Right lobe of liver (tissue), 4 donors: ENCODE measurements around the gene FLYWCH1.

ENCODE experiments used
- POLR2A ChIP-seq: fragments of 450-650 bp; IDR thresholded peaks from one replicate; pipeline ENCODE4 v1.6.1; 2017; ENCODE audit warnings: antibody characterized with exemption, mild to moderate bottlenecking
- TF ChIP-seq, protein P1 (sequence below), 4 donors: fragments of 200-600 bp in 3 of 4; fragments of 450-650 bp in 1 of 4; IDR thresholded peaks; one replicate each; pipeline versions ENCODE4 v1.5.1 to v1.8.0; 2016 to 2022; ENCODE audit warnings: antibody characterized with exemption in 4 of 4, mild to moderate bottlenecking in 2 of 4
- donor health status: DM: no; HTN: no; CAD: no.
- donor health status: DM: no; HTN: no; CAD: no.
- donor health status: DM: no; HTN: yes; CAD: no.

DNA sequence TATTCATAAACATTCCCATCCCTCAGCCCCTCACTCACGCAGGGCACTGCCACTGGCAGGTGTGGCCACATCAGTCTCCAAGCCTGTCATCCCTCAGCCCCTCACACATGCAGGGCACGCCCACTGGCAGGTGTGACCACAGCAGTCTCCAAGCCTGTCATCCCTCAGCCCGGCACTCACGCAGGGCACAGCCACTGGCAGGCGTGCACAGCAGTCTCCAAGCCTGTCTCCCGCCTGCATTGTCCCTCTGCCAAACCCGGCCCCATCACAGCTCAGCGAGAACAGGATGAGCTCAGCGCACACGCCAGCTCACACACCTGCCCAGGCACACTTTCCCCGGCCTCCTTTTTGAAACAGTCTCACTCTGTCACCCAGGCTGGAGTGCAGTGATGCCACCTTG, 40.9 kb downstream of the FLYWCH1 start:
- TF ChIP-seq, protein P1, sequence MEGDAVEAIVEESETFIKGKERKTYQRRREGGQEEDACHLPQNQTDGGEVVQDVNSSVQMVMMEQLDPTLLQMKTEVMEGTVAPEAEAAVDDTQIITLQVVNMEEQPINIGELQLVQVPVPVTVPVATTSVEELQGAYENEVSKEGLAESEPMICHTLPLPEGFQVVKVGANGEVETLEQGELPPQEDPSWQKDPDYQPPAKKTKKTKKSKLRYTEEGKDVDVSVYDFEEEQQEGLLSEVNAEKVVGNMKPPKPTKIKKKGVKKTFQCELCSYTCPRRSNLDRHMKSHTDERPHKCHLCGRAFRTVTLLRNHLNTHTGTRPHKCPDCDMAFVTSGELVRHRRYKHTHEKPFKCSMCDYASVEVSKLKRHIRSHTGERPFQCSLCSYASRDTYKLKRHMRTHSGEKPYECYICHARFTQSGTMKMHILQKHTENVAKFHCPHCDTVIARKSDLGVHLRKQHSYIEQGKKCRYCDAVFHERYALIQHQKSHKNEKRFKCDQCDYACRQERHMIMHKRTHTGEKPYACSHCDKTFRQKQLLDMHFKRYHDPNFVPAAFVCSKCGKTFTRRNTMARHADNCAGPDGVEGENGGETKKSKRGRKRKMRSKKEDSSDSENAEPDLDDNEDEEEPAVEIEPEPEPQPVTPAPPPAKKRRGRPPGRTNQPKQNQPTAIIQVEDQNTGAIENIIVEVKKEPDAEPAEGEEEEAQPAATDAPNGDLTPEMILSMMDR (IDR thresholded peaks at IDR 0.05): no peak
- TF ChIP-seq POLR2A: no peak
